ENCODE results near the gene SCN1B.
A peak's percentile ranks its signal among the peaks of the same experiment; 100 is the strongest.
"Not testable (repeated sequence)": the region's sequence is repeated elsewhere in the genome, so short reads cannot be mapped to it uniquely, and the experiment has no call there.

Gene SCN1B

GRCh38 chr19:35030257-35031071, at the start of gene SCN1B:
TSS of gene SCN1B (plus strand) at chr19:35030470. CDS start at chr19:35030821, 351 bp downstream.
- DNase-seq (ENCODE audit: low read depth) = peak; percentile 80

DNA sequence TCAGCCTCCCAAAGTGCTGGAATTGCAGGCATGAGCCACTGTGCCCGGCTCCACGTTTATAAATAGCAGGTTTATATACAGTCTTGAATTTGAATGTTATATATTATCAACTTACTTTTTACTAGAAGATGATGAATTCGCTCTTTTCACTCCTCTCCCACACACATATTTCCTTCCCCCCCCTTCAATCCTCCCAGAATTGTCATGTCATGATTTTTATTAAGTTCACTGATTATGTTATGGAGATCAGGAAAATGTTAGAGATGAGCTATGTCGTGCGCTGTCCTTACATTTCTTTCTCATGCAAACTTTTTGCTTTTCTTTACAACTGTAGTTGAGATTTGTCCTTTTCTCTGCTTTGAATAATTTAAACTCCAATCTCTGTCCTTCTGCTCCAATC, 48.0 kb upstream of the SCN1B start:
- no peak for DNase-seq (ENCODE audit: low read depth)

DNA sequence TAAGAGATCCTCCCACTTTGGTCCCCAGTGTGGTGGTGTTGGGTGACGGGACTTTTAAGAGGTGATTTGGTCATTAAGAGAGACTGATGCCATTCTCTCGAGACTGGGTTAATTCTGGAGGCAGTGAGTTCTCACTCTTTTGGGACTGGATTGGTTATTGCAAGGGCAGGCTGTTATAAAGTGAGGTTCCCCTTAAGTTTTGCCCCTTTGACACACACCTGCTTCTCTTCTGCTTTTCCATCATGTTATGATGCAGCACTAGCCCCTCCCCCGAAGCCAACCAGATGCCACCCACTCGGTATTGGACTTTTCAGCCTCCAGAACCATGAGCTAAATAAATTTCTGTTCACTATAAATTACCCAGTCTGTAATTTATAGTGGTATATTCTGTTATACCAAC, 46.5 kb upstream of the SCN1B start:
- DNase-seq (ENCODE audit: low read depth) = no peak

DNA sequence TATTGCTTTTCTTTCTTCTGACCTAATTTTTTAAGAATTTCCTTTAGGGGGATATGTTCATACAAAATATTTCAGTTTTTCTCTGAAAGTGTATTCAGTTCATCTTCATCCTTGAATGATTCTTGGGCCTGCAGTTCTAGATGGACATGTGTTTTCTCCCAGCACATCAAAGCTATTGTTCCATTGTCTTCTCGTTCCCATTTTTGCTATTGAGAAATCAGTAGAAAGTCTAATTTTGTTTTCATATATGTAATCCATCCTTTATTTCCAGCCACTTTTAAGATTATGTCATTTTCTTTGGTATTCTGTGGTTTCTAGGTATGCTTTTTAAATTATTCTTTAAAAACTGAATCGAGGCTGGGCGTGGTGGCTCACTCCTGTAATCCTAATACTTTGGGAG, 46.0 kb upstream of the SCN1B start:
- DNase-seq (ENCODE audit: low read depth) = no peak

GRCh38 chr19:34985249-34986022, 44.8 kb upstream of the SCN1B start:
- peak; percentile 37 for DNase-seq (ENCODE audit: low read depth)

DNA sequence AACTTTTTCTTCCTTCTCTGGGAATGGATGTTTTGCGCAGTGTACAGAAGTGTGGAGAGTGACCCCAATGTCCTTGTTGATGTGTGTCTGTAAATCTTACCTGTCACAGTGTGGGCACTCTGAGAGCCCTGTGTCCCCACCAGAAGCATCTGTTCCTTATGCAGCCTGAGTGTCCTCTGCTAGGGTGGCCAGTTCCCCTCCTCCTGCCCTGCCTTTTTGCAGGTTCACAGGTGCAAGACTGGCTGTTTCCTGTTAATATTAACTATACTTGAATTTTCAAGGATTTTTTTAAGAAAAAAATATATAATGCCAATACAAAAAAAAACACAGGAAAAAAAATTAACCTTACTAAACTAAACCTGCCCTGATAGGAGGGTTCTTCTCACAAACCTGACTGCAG, 42.2 kb upstream of the SCN1B start:
- DNase-seq (ENCODE audit: low read depth) = no peak

DNA sequence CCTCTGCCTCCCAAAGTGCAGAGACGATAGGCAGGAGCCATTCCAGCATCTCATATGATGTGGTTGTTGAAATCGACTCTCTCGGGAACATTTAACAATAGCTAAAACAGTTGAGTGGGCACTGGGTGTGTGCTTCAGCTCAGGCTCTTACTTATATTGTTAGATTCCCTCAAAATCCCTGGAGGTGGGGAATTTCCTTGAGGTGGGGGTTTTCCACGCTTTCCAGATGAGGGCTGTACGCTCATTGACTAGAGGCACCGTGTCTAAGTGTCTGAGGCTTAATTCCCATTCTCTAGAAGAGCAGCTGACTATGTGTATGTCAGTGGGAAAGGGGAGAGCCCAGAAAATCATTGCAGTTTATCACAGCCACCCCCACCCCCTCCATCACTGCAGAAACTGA, 41.0 kb upstream of the SCN1B start:
- DNase-seq (ENCODE audit: low read depth) = no peak

- no peak for DNase-seq (ENCODE audit: low read depth)
Measured at GRCh38 chr19:34990578-34991192, 39.6 kb upstream of the SCN1B start.

DNA sequence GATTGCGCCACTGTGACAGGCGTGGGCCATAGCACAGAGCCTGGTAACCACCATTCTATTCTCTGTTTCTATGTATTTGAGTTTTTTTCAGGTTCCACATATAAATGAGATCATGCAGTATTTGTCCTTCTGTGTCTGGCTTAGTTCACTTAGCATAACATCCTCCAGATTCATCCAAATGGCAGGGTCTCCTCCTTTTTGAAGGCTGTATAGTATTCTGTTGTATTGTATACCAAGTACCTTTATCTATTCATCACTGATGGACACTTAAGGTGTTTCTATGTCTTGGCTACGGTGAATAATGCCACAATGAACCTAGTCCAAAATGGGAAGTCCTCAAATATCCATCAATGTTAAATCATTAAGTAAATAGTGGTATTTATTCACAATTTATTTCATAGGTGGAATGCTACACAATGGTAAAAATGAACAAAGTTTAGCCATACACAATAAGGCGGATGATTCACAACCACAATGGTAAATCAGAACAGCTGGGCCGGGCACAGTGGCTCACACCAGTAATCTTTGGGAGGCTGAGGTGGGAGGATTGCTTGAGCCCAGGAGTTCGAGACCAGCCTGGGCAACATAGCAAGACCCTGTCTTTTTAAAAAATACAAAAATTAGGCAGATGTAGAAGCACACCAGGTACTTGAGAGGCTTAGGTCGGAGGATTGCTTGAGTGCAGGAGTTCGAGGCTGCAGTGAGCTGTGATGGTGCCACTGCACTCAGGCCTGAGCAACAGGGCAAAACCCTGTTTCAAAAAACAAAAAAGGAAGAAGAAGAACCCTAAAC, 38.5 kb upstream of the SCN1B start:
- no peak for DNase-seq (ENCODE audit: low read depth)

GRCh38 chr19:34992582-34992981, 37.7 kb upstream of the SCN1B start:
- not testable (repeated sequence) for DNase-seq (ENCODE audit: low read depth)

DNA sequence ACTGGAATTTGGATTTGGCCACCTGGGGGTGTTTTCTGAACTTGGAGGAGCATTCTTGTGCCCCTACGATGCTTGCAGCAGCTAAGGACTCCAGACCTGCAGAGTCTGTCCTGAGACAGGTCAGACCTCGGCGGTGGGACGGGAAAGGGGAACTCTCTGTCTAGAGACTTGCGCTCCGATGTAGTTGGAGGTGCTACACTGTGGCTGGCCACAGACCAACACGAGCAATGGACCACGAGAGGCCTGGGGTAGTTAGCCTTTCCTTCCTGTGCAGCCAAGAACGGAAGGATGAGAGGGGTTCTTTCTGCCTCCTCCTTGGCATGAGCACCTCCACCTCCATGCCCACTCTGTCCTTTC, 36.0 kb upstream of the SCN1B start:
- DNase-seq (ENCODE audit: low read depth) = no peak

DNA sequence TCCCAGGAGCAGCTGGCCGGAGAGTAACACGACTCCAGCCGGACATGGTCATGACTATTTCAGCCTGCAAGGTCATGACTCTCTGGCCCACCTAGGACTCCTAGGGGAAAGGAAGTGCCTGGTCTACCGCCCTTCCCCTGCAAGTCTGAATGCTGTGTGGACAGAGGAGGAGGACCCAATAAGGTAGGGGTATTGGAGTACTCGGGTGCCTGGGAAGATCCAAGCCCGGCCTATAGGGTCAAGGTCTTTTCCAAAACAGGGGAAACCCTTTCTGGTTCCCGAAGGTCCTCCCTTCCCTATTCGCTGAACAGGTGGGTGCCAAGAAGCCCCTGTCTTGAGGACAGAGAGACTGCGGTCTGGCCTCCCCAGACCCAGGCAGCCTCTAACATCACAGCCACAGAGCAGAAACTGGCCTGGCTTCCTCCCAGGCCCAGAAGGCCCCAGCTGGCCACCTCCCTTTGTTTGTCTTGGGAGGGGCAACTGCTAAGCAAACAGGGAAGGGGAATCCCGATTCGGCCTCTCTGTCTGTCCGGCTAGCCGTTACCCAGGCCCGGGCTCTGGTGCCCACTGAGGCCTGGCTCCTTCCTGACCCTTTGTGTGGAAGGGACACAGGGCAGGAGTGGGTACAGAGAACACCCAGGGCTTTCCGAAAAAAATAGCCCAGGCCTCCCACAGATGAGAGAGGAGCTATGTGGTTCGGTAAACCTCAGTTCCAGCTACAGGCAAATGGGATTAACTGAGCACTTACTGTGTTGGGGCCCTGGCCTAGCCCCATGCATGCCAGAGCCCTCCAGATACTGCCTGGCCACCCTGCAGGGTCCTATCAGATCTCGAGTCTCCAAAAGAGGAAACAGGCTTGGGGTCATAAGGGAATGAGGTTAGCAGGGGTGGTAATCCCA, 35.4 kb upstream of the SCN1B start:
- no peak for DNase-seq (ENCODE audit: low read depth)

GRCh38 chr19:34995551-34995950, 34.7 kb upstream of the SCN1B start:
- no peak for DNase-seq (ENCODE audit: low read depth)

DNA sequence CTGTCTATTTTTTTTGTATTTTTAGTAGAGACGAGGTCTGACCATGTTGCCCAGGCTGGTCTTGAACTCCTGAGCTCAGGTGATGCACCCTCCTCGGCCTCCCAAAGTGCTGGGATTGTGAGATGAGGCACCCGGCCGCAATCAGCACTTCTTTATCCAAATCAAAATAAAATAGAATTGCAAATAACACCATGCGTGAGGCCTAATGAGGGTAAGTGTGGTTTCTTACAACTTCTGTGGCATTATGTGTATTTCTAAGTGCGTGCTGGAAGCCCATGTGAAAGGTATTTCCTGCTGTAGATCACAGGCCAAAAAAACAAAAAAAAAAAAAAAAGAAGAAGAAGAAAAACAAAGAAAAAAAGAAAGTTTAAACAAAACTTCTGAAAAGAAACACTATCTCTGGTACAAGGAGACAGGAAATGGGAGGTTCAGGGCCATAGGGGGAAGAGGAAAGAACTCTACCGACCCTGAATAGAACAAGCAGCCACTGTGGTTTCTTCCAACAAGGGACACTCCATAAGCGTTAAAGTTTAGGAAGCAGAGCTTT, 33.1 kb upstream of the SCN1B start:
- DNase-seq (ENCODE audit: low read depth) = no peak

DNA sequence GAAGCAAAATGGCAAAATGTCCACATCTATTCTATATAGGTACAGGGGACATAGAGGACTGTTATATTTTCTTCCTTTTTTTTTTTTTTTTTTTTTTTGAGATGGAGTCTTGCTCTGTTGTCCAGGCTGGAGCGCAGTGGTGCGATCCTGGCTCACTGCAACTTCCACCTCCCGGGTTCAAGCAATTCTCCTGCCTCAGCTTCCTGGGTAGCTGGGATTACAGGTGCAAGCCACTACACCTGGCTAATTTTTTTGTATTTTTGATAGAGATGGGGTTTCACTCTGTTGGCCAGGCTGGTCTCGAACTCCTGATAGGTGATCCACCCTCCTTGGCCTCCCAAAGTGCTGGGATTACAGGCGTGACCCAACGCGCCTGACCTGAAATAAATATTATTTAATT, 32.0 kb upstream of the SCN1B start:
- not testable (repeated sequence) for DNase-seq (ENCODE audit: low read depth)

GRCh38 chr19:34998777-34999497, 31.3 kb upstream of the SCN1B start:
- no peak for DNase-seq (ENCODE audit: low read depth)

GRCh38 chr19:34999498-35000337, 30.6 kb upstream of the SCN1B start, which contains the start of gene GRAMD1A:
TSS of gene GRAMD1A (plus strand) at chr19:35000323. CDS start at chr19:35000479, 156 bp downstream.
- DNase-seq (ENCODE audit: low read depth) = peak; percentile 85

GRCh38 chr19:35000338-35000646, 30.0 kb upstream of the SCN1B start:
- no peak for DNase-seq (ENCODE audit: low read depth)

Data from ELR (cell line).